Thyroid gland (tissue), 4 donors: Measurements from ENCODE around the gene OR2L8. TPM values are rescaled to one million over a fixed set of nuclear protein-coding genes. Genes with fewer than 3 reads are reported as not detected.

ENCODE experiments used
- DNase-seq, 2 donors: peaks; one replicate each; pipeline ENCODE4 v3.0.0-alpha.2; 2019
- H3K27ac ChIP-seq, 3 donors: fragments of 200-600 bp; sonication (generic); 1 replicate in 2 of 3; 2 replicates in 1 of 3; pipeline ENCODE4 v1.5.1; 2016 to 2019; ENCODE audit warnings: mild to moderate bottlenecking in 1 of 3, moderate library complexity in 1 of 3
- H3K27me3 ChIP-seq: fragments of 200-600 bp; sonication (generic); one replicate; pipeline ENCODE4 v1.5.1; 2019
- H3K36me3 ChIP-seq, 2 donors: fragments of 200-600 bp; sonication (generic); one replicate each; pipeline ENCODE4 v1.5.1; 2016 to 2019
- H3K4me1 ChIP-seq, 2 donors: fragments of 200-600 bp; sonication (generic); one replicate each; pipeline ENCODE4 v1.5.1; 2017 to 2019
- H3K4me3 ChIP-seq, 3 donors: fragments of 200-600 bp; sonication (generic); replicated peaks in 1 of 3; 1 replicate in 2 of 3; 2 replicates in 1 of 3; pipeline ENCODE4 v1.5.1; 2016; ENCODE audit warnings: mild to moderate bottlenecking in 1 of 3
- H3K9me3 ChIP-seq: fragments of 200-600 bp; sonication (generic); one replicate; pipeline ENCODE4 v1.5.1; 2017
- CTCF ChIP-seq, 6 experiments: fragments of 200-600 bp in 3 of 6; fragments of 450-650 bp in 3 of 6; sonication (generic) in 3 of 6; IDR thresholded peaks; one replicate each; pipeline ENCODE4 v1.5.1; 2016 to 2019; ENCODE audit warnings: antibody characterized with exemption in 6 of 6, mild to moderate bottlenecking in 2 of 6, inconsistent platforms in 1 of 6, moderate library complexity in 1 of 6
- POLR2A ChIP-seq, 2 donors: fragments of 450-650 bp; IDR thresholded peaks; one replicate each; pipeline ENCODE4 v1.6.1; 2017; ENCODE audit warnings: antibody characterized with exemption in 2 of 2, mild to moderate bottlenecking in 2 of 2, moderate library complexity in 1 of 2
- WGBS, 2 donors: methylation state at CpG; one replicate each; pipeline ENCODE4 v1.1.5; 2017; 5-methylcytosine and 5-hydroxymethylcytosine counted together
- intact Hi-C: fragments of 100-400 bp; cut with DNase I; formaldehyde crosslinking; loops from one replicate; pipeline ENCODE4 v1.15.1; 2023
- total RNA-seq, 4 donors: library from RNA; depleted of rRNA; stranded (reverse); fragments of >200 nt; gene quantifications; one replicate each; pipeline ENCODE4 v1.2.3, GENCODE V29; 2016

OR2L8 gene
- total RNA-seq, 4 donors from 2014 or later, result 0.68 to 1.0 TPM; not detected in 2

GRCh38 chr1:247942624-247943023, 6.0 kb upstream of the OR2L8 start:
- Histone ChIP-seq H3K27ac (no peak overlapping the region), H3K9me3 (no peaks in the 10 kb centered on the region), H3K4me3 (no peak overlapping the region), H3K4me1 (no peaks in the 10 kb centered on the region), H3K36me3 (no peaks in the 10 kb centered on the region), H3K27me3 (no peaks in the 10 kb centered on the region)
- WGBS, 2 donors, result 86 to 90% methylated on average over 6 of the region's 6 CpGs
- intact Hi-C loops, result no loop called here
- no peak for DNase-seq
- no peak for TF ChIP-seq POLR2A (IDR thresholded peaks at IDR 0.05)

- no peak overlapping the region for H3K27ac ChIP-seq
- H3K36me3 ChIP-seq, result no peaks in the 10 kb centered on the region
- H3K27me3 ChIP-seq, result no peaks in the 10 kb centered on the region
- intact Hi-C loops, result no loop called here
- H3K9me3 ChIP-seq, result no peaks in the 10 kb centered on the region
- WGBS, 2 donors, result 89 to 100% methylated on average over 1 of the region's 1 CpG
- H3K4me1 ChIP-seq, result no peaks in the 10 kb centered on the region
- TF ChIP-seq POLR2A (IDR thresholded peaks at IDR 0.05), result no peak
- TF ChIP-seq CTCF (IDR thresholded peaks at IDR 0.05), result no peak
- DNase-seq, result no peak
- no peak overlapping the region for H3K4me3 ChIP-seq
Observed at GRCh38 chr1:247953408-247953807, 4.8 kb downstream of the OR2L8 start.

- peak; percentile 14 to 35 for DNase-seq
- intact Hi-C loops, result no loop called here
- no peak overlapping the region for H3K27ac ChIP-seq
- H3K9me3 ChIP-seq, result no peaks in the 10 kb centered on the region
- H3K27me3 ChIP-seq, result no peaks in the 10 kb centered on the region
- WGBS, 2 donors, result 24 to 41% methylated on average over 3 of the region's 3 CpGs
- no peak overlapping the region for H3K4me3 ChIP-seq
- H3K4me1 ChIP-seq, result no peaks in the 10 kb centered on the region
- no peaks in the 10 kb centered on the region for H3K36me3 ChIP-seq
- TF ChIP-seq POLR2A (IDR thresholded peaks at IDR 0.05) (no peak), CTCF (IDR thresholded peaks at IDR 0.05) (no peak)
Observed at GRCh38 chr1:247961791-247962190, 13.1 kb downstream of the OR2L8 start.

- H3K36me3 ChIP-seq, result no peaks in the 10 kb centered on the region
- no peaks in the 10 kb centered on the region for H3K4me1 ChIP-seq
- H3K4me3 ChIP-seq, result no peak overlapping the region
- no peak for TF ChIP-seq CTCF (IDR thresholded peaks at IDR 0.05)
- TF ChIP-seq POLR2A (IDR thresholded peaks at IDR 0.05), result no peak
- H3K9me3 ChIP-seq, result no peaks in the 10 kb centered on the region
- no peak for DNase-seq
- H3K27ac ChIP-seq, result no peak overlapping the region
- intact Hi-C loops, result no loop called here
- 82 to 83% methylated on average over 4 of the region's 4 CpGs for WGBS, 2 donors
- H3K27me3 ChIP-seq, result no peaks in the 10 kb centered on the region
Observed at GRCh38 chr1:247962911-247963588, 14.4 kb downstream of the OR2L8 start.

- 93 to 95% methylated on average over 2 of the region's 2 CpGs for WGBS, 2 donors
- H3K27ac ChIP-seq, result no peak within 1 kb of the TSS
- H3K4me1 ChIP-seq, result no peaks in the 10 kb centered on the region
- no peaks in the 10 kb centered on the region for H3K36me3 ChIP-seq
- TF ChIP-seq CTCF (IDR thresholded peaks at IDR 0.05) (no peak), POLR2A (IDR thresholded peaks at IDR 0.05) (no peak)
- no peaks in the 10 kb centered on the region for H3K9me3 ChIP-seq
- H3K27me3 ChIP-seq, result no peaks in the 10 kb centered on the region
- H3K4me3 ChIP-seq, result no peak within 1 kb of the TSS
- DNase-seq, result no peak
- intact Hi-C loops, result no loop called here
Observed at GRCh38 chr1:247964933-247965332, 16.3 kb downstream of the OR2L8 start, which contains the start of gene OR2AK2. Gene OR2AK2, plus strand, starts transcription at chr1:247965233. Its CDS starts 144 bp downstream, at chr1:247965377.
